Astrocyte of the spinal cord (primary cell): ENCODE measurements around the gene DSCAML1.

Experiments
- DNase-seq: peaks from one replicate; pipeline ENCODE4 v3.0.0; 2011; ENCODE audit warnings: low read depth, low spot score
- H3K4me3 ChIP-seq: 2 replicates; pipeline ENCODE4 v1.5.1; 2011; ENCODE audit warnings: low read depth, mild to moderate bottlenecking, low read length, moderate library complexity
- CTCF ChIP-seq: IDR thresholded peaks from 2 replicates; pipeline ENCODE4 v1.5.1; 2012; ENCODE audit warnings: low read depth, mild to moderate bottlenecking, low read length, inconsistent platforms
- in situ Hi-C: cut with HindIII; loops from 2 replicates; pipeline ENCODE4 v1.10.0; 2017; ENCODE audit warnings: low sequenced_read_pairs

The DSCAML1 gene

GRCh38 chr11:117564321-117564720, 232.7 kb downstream of the DSCAML1 start:
- in situ Hi-C loops, result no loop called here
- TF ChIP-seq CTCF, result no peak
- no peak for DNase-seq
- H3K4me3 ChIP-seq, result no peak overlapping the region

- no peak for DNase-seq
- TF ChIP-seq CTCF, result no peak
- H3K4me3 ChIP-seq, result no peak overlapping the region
- in situ Hi-C loops, result no loop called here
Observed at GRCh38 chr11:117563556-117563955, 233.5 kb downstream of the DSCAML1 start.

GRCh38 chr11:117562136-117562535, 234.9 kb downstream of the DSCAML1 start:
- DNase-seq, result no peak
- in situ Hi-C loops, result no loop called here
- no peak overlapping the region for H3K4me3 ChIP-seq
- TF ChIP-seq CTCF, result no peak

- in situ Hi-C loops, result no loop called here
- TF ChIP-seq CTCF, result no peak
- no peak for DNase-seq
- no peak overlapping the region for H3K4me3 ChIP-seq
Observed at GRCh38 chr11:117560780-117561530, 236.1 kb downstream of the DSCAML1 start.

GRCh38 chr11:117559698-117560097, 237.3 kb downstream of the DSCAML1 start:
- no peak for TF ChIP-seq CTCF
- DNase-seq, result no peak
- in situ Hi-C loops, result no loop called here
- H3K4me3 ChIP-seq, result no peak overlapping the region

- no peak overlapping the region for H3K4me3 ChIP-seq
- TF ChIP-seq CTCF, result no peak
- in situ Hi-C loops, result no loop called here
- no peak for DNase-seq
Observed at GRCh38 chr11:117557361-117557760, 239.7 kb downstream of the DSCAML1 start.
